GM18907 (cell line): Measurements from ENCODE around the gene ZDHHC19.

Experiments
- ATAC-seq: cut with Tn5 transposase; IDR thresholded peaks from one replicate; pipeline ENCODE4 v1.9.1; 2021; ENCODE audit warnings: mild to moderate bottlenecking, moderate library complexity; ENCODE audit not compliant: unreplicated experiment

Gene ZDHHC19

GRCh38 chr3:196150481-196150880 is 60.7 kb downstream of the ZDHHC19 start:
- no peak for ATAC-seq

DNA sequence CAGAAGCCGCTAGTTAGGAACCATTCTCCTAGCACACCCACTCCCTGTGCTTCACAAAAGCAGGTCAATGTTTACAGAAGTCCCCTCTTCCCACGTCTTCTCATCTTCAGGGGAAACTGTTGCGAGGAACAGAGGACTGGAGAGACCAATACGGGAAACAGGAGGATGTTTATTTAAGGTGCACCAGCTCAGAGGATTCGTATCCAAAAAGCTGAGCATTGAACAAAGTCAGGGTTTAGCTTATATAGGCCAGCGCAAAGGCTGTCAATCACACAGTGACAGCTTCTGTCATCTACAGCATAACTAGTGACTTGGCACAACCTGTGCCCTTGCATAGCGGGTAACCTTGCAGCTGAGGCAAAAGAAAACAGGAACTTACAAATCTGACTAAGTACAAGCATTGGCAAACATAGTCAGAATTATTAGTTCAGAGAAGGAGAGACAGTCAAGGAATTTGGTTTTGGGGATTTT is 61.3 kb downstream of the ZDHHC19 start:
- no peak for ATAC-seq

- ATAC-seq: no peak
These were observed 61.8 kb downstream of the ZDHHC19 start for GRCh38 chr3:196149375-196149774.
